OCI-LY1 (cell line): ENCODE results near the gene DOCK1.

ENCODE experiments used
- H2AFZ ChIP-seq: fragments of 200-600 bp; sonication (generic), shearing (Covaris generic); 2 replicates; pipeline ENCODE4 v1.6.0; 2014; ENCODE audit warnings: antibody characterized with exemption, mild to moderate bottlenecking, low read length
- H3F3A ChIP-seq: fragments of 200-600 bp; sonication (generic), shearing (Covaris generic); 2 replicates; pipeline ENCODE4 v1.6.0; 2014; ENCODE audit warnings: mild to moderate bottlenecking, antibody characterized with exemption, low read length, moderate library complexity; ENCODE audit not compliant: insufficient read depth
- H3K27ac ChIP-seq: fragments of 200-600 bp; sonication (generic); 2 replicates; pipeline ENCODE4 v1.5.1; 2014; ENCODE audit warnings: low read length, mixed run types, mild to moderate bottlenecking, low read depth; ENCODE audit not compliant: poor library complexity, severe bottlenecking
- H3K27me3 ChIP-seq: fragments of 200-600 bp; sonication (generic); 2 replicates; pipeline ENCODE4 v1.6.0; 2014; ENCODE audit warnings: antibody characterized with exemption, mild to moderate bottlenecking, low read length, moderate library complexity; ENCODE audit not compliant: insufficient read depth
- H3K36me3 ChIP-seq: fragments of 200-600 bp; sonication (generic); 2 replicates; pipeline ENCODE4 v1.6.1; 2014; ENCODE audit warnings: mild to moderate bottlenecking, antibody characterized with exemption, low read length, moderate library complexity, mixed read lengths; ENCODE audit not compliant: insufficient read depth
- H3K4me1 ChIP-seq: fragments of 200-600 bp; sonication (generic); 2 replicates; pipeline ENCODE4 v1.5.1; 2014; ENCODE audit warnings: mild to moderate bottlenecking, low read length, moderate library complexity; ENCODE audit not compliant: insufficient read depth, severe bottlenecking
- H3K4me2 ChIP-seq: fragments of 200-600 bp; sonication (generic), shearing (Covaris generic); 2 replicates; pipeline ENCODE4 v1.6.1; 2014; ENCODE audit warnings: low read length
- H3K4me3 ChIP-seq: fragments of 200-600 bp; sonication (generic); 2 replicates; pipeline ENCODE4 v1.5.1; 2014; ENCODE audit warnings: low read length, low read depth, mild to moderate bottlenecking, mixed read lengths; ENCODE audit not compliant: poor library complexity, severe bottlenecking
- H3K79me2 ChIP-seq: fragments of 200-600 bp; shearing (Covaris generic); 2 replicates; pipeline ENCODE4 v1.6.1; 2016; ENCODE audit warnings: mixed run types, low read length, mixed read lengths; ENCODE audit not compliant: insufficient read depth
- H3K9ac ChIP-seq: fragments of 200-600 bp; sonication (generic), shearing (Covaris generic); 2 replicates; pipeline ENCODE4 v1.6.1; 2014; ENCODE audit warnings: mild to moderate bottlenecking, low read length, mixed read lengths
- H3K9me2 ChIP-seq: fragments of 200-600 bp; sonication (generic), shearing (Covaris generic); 2 replicates; pipeline ENCODE4 v1.6.1; 2014; ENCODE audit warnings: low read depth, mild to moderate bottlenecking, low read length, mixed read lengths
- H3K9me3 ChIP-seq: fragments of 200-600 bp; shearing (Covaris generic); 2 replicates; pipeline ENCODE4 v1.6.1; 2014; ENCODE audit warnings: low read length, mixed read lengths
- H4K20me1 ChIP-seq: fragments of 200-600 bp; sonication (generic), shearing (Covaris generic); 2 replicates; pipeline ENCODE4 v1.6.0; 2016; ENCODE audit warnings: mild to moderate bottlenecking, low read length; ENCODE audit not compliant: insufficient read depth
- EZH2 ChIP-seq: fragments of 200-600 bp; sonication (generic), shearing (Covaris generic); IDR thresholded peaks from 2 replicates; pipeline ENCODE4 v1.8.0; 2017; ENCODE audit warnings: borderline replicate concordance, mixed run types, mild to moderate bottlenecking, antibody characterized with exemption, low read length, moderate library complexity, mixed read lengths
- TF ChIP-seq, protein P1 (sequence below): fragments of 200-600 bp; sonication (generic), shearing (Covaris generic); IDR thresholded peaks from 2 replicates; pipeline ENCODE4 v1.5.1; 2017; ENCODE audit warnings: mild to moderate bottlenecking, antibody characterized with exemption, low read length, moderate library complexity, mixed read lengths

Gene DOCK1

DNA sequence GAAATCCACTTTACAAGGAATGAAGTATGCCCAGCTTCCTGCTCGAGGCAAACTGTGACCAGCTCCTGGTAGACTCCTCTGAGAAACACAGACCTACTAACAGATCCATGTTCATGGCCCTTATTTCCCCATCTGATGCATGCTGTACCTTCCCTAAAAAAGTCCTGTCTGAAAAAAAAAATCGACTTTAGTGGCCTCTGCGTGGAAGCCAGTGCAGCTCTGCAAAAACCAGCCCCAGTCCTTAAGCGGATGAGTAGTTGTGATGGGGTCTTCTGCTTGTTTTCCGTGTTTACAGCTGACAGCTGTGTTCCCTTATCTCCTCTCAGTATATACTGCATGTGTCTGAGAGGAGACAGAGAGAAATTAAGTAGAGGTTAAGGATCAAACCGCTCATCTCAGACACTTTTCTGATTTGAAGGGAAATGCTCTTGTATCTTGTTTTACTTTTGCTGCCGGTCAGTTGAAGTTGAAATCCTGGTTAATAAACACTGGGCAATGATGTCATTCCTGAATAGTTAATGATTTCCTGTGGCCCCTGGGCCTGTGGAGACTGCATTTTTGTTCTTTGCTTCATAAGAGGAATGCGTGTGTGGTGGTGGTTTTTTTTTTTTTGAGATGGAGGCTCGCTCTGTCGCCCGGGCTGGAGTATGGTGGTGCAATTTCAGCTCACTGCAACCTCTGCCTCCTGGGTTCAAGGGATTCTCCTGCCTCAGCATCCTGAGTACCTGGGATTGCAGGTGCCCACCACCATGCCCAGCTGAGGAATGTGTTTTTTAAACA lies 67.6 kb downstream of the DOCK1 start:
- Histone ChIP-seq H3K9me2 (no peaks in the 10 kb centered on the region), H3F3A (no peaks in the 10 kb centered on the region), H3K27ac (no peak overlapping the region), H3K9ac (no peak overlapping the region), H4K20me1 (no peaks in the 10 kb centered on the region), H3K36me3 (no peaks in the 10 kb centered on the region), H2AFZ (no peak overlapping the region), H3K4me3 (no peak overlapping the region), H3K27me3 (no peaks in the 10 kb centered on the region), H3K79me2 (no peaks in the 10 kb centered on the region), H3K4me2 (no peak overlapping the region), H3K9me3 (no peaks in the 10 kb centered on the region), H3K4me1 (no peaks in the 10 kb centered on the region)
- no peak for TF ChIP-seq EZH2
- TF ChIP-seq, protein P1, sequence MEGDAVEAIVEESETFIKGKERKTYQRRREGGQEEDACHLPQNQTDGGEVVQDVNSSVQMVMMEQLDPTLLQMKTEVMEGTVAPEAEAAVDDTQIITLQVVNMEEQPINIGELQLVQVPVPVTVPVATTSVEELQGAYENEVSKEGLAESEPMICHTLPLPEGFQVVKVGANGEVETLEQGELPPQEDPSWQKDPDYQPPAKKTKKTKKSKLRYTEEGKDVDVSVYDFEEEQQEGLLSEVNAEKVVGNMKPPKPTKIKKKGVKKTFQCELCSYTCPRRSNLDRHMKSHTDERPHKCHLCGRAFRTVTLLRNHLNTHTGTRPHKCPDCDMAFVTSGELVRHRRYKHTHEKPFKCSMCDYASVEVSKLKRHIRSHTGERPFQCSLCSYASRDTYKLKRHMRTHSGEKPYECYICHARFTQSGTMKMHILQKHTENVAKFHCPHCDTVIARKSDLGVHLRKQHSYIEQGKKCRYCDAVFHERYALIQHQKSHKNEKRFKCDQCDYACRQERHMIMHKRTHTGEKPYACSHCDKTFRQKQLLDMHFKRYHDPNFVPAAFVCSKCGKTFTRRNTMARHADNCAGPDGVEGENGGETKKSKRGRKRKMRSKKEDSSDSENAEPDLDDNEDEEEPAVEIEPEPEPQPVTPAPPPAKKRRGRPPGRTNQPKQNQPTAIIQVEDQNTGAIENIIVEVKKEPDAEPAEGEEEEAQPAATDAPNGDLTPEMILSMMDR: no peak

DNA sequence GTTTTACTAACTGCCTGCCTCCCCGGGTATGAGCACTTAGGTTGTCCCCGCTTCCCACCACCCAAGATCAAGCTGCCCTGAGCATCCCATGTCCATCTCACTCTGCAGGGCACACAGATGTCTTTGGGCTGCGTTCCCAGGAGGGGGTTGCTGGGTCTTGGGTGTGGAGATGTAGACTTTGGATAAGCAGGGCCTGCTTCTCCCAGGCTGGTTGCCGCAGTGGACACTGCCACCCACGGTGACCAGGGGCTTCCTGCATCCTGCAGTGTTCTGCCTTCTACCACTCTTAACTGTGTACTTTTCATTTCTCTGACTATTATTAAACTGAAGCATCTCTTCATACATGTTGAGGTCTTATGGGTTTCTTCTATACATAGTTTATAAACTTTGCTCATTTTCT lies 70.0 kb downstream of the DOCK1 start:
- Histone ChIP-seq H3K4me1 (no peaks in the 10 kb centered on the region), H3K9ac (no peak overlapping the region), H2AFZ (no peak overlapping the region), H3K4me3 (no peak overlapping the region), H3K79me2 (no peaks in the 10 kb centered on the region), H3K9me3 (no peaks in the 10 kb centered on the region), H3F3A (no peaks in the 10 kb centered on the region), H3K27me3 (no peaks in the 10 kb centered on the region), H3K4me2 (no peak overlapping the region), H3K27ac (no peak overlapping the region), H3K36me3 (no peaks in the 10 kb centered on the region), H3K9me2 (no peaks in the 10 kb centered on the region), H4K20me1 (no peaks in the 10 kb centered on the region)
- TF ChIP-seq, protein P1: no peak
- no peak for TF ChIP-seq EZH2

DNA sequence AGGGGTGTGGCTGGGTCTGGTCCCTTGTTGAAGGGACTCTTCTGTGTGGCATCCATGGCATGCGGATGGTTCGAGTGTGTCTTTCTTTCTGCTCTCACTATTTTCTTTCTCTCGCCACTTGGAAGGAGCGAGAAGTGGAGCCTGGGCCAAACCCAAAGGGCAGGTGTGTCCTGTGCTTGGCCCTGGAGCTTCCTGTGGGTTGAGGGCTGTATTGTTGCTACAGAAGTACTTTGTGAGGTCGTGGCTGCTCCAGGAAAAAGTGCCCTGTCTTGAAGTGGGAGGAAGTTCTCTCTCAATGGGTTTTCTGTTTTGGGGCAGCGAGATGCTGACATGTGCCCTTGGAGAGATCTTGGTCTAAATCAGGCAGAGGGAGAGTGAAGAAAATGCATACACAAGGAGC lies 72.0 kb downstream of the DOCK1 start:
- Histone ChIP-seq H3F3A (no peaks in the 10 kb centered on the region), H2AFZ (no peak overlapping the region), H3K9me2 (no peaks in the 10 kb centered on the region), H3K79me2 (no peaks in the 10 kb centered on the region), H3K4me1 (no peaks in the 10 kb centered on the region), H3K27ac (no peak overlapping the region), H3K27me3 (no peaks in the 10 kb centered on the region), H3K4me2 (no peak overlapping the region), H3K4me3 (no peak overlapping the region), H3K36me3 (no peaks in the 10 kb centered on the region), H3K9ac (no peak overlapping the region), H3K9me3 (no peaks in the 10 kb centered on the region), H4K20me1 (no peaks in the 10 kb centered on the region)
- TF ChIP-seq EZH2: no peak
- TF ChIP-seq, protein P1: no peak
